ENCODE measurements around the gene GZF1.

DNA sequence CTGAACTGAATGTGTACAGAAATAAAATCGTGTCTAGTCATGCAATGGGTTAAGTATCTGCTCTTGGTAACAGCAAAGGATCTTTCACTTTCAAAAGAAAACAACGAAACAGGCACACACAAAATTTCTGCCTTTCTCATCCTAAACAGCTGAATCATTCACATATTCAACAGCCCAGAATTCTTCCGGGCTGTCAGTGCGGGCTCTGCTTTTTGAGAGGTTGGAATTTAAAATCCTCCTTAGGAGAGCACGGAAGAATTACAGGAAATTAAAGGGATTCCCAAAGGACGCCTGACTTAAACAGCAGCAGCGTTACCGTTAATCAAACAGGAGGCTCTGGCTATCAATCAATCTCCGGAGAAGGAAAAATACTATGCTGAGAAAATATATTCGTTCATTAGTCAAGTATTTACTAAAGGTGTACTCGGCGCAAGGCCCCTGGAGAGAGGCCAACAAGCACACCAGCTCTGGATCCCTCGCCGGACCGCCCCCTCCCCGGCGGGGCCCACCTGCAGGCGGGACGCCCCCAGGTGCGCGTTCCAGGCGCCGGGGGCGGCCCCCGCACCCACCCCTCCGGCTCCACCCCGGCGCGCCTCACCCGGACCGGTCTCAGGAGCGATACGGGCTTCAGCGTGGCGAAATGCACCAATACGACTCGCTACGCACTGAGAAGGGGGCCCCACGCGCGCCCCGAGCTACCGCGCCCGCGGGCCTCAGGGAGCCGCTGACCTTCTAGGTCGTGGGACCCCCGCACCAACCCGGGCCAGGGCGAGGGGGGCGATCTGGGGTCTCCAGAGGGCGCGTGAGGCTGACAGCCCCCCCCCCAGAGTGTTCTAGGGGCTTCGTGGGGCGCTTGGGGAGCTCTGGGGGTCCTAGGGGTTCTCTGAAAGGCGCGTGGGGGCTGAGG, 58.3 kb downstream of the GZF1 start:
- TF ChIP-seq, protein P1, sequence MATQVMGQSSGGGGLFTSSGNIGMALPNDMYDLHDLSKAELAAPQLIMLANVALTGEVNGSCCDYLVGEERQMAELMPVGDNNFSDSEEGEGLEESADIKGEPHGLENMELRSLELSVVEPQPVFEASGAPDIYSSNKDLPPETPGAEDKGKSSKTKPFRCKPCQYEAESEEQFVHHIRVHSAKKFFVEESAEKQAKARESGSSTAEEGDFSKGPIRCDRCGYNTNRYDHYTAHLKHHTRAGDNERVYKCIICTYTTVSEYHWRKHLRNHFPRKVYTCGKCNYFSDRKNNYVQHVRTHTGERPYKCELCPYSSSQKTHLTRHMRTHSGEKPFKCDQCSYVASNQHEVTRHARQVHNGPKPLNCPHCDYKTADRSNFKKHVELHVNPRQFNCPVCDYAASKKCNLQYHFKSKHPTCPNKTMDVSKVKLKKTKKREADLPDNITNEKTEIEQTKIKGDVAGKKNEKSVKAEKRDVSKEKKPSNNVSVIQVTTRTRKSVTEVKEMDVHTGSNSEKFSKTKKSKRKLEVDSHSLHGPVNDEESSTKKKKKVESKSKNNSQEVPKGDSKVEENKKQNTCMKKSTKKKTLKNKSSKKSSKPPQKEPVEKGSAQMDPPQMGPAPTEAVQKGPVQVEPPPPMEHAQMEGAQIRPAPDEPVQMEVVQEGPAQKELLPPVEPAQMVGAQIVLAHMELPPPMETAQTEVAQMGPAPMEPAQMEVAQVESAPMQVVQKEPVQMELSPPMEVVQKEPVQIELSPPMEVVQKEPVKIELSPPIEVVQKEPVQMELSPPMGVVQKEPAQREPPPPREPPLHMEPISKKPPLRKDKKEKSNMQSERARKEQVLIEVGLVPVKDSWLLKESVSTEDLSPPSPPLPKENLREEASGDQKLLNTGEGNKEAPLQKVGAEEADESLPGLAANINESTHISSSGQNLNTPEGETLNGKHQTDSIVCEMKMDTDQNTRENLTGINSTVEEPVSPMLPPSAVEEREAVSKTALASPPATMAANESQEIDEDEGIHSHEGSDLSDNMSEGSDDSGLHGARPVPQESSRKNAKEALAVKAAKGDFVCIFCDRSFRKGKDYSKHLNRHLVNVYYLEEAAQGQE (IDR thresholded peaks at IDR 0.05; ENCODE audit: insufficient replicate concordance, low read depth) = no peak
- TF ChIP-seq, protein P2, sequence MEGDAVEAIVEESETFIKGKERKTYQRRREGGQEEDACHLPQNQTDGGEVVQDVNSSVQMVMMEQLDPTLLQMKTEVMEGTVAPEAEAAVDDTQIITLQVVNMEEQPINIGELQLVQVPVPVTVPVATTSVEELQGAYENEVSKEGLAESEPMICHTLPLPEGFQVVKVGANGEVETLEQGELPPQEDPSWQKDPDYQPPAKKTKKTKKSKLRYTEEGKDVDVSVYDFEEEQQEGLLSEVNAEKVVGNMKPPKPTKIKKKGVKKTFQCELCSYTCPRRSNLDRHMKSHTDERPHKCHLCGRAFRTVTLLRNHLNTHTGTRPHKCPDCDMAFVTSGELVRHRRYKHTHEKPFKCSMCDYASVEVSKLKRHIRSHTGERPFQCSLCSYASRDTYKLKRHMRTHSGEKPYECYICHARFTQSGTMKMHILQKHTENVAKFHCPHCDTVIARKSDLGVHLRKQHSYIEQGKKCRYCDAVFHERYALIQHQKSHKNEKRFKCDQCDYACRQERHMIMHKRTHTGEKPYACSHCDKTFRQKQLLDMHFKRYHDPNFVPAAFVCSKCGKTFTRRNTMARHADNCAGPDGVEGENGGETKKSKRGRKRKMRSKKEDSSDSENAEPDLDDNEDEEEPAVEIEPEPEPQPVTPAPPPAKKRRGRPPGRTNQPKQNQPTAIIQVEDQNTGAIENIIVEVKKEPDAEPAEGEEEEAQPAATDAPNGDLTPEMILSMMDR (IDR thresholded peaks at IDR 0.05; ENCODE audit: insufficient read depth, low read length) = no peak
- TF ChIP-seq POLR2AphosphoS5 (IDR thresholded peaks at IDR 0.05; ENCODE audit: low read depth) (no peak), GABPA (IDR thresholded peaks at IDR 0.05; ENCODE audit: low read depth) (no peak), SPI1 (IDR thresholded peaks at IDR 0.05; ENCODE audit: borderline replicate concordance, low read depth) (no peak)
